Posterior cingulate gyrus (tissue), 11 donors: ENCODE results near the gene CPNE9.
A peak's percentile ranks its signal among the peaks of the same experiment; 100 is the strongest.

Experiments
- DNase-seq, 10 donors: peaks; one replicate each; pipeline versions ENCODE4 v3.0.0 to v3.0.0-alpha.2; 2020 to 2021; ENCODE audit warnings: mixed read lengths in 3 of 10
- intact Hi-C: fragments of 100-400 bp; cut with DNase I; formaldehyde crosslinking; loops from one replicate; pipeline ENCODE4 v1.15.1; 2023

Gene CPNE9, protein sequence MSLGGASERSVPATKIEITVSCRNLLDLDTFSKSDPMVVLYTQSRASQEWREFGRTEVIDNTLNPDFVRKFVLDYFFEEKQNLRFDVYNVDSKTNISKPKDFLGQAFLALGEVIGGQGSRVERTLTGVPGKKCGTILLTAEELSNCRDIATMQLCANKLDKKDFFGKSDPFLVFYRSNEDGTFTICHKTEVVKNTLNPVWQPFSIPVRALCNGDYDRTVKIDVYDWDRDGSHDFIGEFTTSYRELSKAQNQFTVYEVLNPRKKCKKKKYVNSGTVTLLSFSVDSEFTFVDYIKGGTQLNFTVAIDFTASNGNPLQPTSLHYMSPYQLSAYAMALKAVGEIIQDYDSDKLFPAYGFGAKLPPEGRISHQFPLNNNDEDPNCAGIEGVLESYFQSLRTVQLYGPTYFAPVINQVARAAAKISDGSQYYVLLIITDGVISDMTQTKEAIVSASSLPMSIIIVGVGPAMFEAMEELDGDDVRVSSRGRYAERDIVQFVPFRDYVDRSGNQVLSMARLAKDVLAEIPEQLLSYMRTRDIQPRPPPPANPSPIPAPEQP

DNA sequence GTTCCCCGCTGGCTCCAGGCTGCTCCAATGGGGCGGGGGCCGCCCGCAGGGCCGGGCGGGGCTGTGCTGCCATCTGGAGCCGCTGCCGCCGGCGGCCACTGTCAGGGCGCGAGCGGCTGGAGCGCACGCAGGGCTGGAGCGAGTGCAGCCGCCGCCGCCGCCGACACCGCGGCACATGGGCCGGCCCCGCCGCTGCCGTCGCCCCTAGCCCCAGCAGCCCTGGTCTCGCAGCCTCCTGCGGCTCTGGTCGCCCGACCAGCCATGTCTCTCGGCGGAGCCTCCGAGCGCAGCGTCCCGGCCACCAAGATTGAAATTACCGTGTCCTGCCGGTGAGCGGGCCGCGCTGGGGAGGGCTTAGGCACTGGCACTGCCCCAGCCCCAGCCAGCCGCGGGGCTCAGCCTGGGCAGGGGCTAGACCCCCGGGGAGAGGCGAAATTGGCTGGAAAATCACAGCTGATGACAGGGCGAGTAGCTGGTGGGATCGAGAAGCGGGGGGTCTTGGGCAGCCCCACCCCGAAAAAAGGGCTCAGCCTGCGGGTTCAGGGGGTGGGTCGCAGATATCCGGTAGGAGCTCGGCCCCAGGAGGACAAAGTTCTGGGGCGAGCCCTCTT, at the start of gene CPNE9:
Gene CPNE9 (plus strand): TSS at position 98 of the 611 bp plus-strand sequence. CDS start 164 bp downstream, at position 262.
- DNase-seq: peak in 3 of 10 donors; percentile 78 to 86 (median 82)
- intact Hi-C loops: no loop called here

DNA sequence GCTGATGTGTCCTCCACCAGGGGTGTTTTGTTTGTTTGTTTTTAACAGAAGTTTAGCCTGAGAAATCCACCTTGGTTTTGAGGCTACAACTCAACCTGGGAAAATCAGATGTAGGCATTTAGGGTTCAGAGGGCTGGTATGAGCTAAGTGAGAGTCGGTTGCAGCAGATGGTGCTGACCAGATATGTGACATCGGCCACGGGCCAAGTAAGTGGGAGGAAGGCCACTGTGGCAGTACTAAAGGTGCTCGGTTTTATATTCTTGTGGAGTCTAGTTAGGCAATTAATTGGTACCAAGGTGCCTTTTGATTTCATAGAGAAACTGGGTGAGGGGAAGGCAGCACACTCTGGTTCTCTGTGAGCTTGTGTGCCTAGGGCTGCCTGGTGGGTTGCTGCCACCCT, 43.8 kb upstream of the CPNE9 start:
- intact Hi-C loops: no loop called here
- DNase-seq: peak in 1 of 10 donors; percentile 30

DNA sequence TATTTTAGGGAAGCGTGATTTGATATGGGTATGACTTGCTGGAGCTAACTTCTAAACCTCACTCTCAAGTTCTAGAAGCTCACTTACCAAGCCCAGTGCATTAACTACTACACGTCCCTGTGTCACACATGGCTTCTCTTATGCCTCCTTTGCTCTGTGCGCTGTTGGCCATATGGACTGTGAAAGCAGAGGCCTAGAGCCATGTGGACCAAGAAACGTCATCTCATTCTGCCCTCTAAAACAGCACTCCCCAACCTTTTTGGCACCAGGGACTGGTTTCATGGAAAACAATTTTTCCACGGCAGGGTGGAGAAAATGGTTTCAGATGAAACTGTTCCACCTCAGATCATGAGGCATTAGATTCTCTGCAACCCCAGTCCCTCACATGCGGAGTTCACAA, 42.7 kb upstream of the CPNE9 start:
- intact Hi-C loops: no loop called here
- peak in 1 of 10 donors; percentile 11 for DNase-seq

DNA sequence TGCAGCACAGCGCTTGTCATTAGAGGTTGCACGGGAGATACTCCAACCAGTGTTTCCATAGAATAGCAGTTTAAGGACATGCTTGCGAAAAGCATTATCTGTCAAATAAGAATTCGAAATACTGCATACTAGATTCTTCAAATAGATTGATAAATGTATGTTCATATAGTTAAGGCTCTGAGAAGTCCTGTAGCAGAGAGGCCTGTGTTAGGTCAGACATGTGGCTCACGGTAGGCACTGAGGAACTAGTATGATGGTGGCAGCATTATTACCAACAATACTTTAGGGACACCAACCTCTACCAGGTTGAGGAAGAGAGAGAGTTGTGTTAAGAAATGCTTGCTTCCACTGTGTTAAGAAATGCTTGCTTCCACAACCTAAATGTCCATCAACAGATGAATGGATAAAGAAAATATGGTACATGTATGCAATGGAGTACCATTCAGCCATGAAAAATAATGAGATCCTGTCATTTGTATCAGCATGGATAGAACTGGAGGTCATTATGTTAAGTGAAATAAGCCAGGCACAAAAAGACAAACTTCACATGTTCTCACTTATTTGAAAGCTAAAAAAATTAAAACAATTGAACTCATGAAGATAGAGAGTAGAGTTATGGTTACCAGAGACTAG, 39.4 kb upstream of the CPNE9 start:
- DNase-seq: no peak
- intact Hi-C loops: no loop called here

DNA sequence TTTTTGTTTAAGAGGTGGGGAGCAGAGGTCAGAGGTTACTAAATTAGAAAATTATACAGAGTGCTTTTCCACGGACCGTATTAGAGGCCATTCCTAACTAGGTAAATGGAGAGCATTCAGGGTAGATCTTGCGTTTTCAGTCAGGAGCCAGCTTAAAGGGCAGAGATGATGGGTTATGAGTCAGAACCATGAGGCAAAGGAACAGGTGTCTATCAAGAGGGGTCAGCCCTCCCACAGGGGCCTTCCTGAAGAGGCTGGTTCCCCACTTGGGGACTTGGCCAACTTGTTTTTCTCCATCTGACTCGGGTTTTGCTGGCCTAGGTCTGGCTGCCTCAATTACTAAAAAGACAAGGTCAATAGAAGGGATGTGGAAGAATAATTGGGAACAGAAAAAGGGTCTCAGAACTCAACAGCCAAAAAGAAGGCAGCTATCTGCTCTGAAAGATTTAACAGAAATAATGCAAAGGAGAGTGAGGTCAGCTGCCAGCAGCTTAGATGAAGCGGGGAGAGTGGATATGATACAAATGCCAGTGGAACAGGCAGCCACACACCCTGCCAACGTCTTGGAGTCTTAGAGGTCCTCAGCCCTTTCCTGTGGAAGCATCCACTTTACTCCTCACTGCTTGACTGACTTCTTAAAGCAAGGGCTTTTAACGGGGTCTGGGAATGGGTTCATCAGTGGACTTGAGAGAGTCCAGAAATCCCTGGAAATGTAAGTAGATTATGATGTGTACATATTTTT, 36.8 kb upstream of the CPNE9 start:
- intact Hi-C loops: no loop called here
- peak in 1 of 10 donors; percentile 8 for DNase-seq

DNA sequence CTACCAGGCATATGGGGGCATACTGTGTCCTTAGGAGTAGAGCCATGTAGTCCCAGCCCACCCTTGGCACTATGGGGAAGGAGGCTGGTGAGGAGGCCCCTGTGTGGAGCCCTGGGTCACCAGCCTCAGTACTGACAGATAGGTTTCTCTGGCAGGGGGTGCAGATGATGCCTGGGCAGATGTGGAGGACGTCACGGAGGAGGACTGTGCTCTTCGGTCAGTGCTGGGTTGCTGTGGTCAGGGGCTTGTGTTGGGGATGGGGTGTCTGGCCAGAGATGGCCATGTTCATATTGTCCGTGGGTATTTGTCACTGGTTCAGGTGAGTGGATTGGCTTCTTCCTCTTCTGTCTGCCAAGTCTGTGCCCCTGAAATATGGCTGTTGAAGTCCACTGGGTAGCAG, 34.4 kb upstream of the CPNE9 start:
- DNase-seq: peak in 1 of 10 donors; percentile 21
- intact Hi-C loops: no loop called here

DNA sequence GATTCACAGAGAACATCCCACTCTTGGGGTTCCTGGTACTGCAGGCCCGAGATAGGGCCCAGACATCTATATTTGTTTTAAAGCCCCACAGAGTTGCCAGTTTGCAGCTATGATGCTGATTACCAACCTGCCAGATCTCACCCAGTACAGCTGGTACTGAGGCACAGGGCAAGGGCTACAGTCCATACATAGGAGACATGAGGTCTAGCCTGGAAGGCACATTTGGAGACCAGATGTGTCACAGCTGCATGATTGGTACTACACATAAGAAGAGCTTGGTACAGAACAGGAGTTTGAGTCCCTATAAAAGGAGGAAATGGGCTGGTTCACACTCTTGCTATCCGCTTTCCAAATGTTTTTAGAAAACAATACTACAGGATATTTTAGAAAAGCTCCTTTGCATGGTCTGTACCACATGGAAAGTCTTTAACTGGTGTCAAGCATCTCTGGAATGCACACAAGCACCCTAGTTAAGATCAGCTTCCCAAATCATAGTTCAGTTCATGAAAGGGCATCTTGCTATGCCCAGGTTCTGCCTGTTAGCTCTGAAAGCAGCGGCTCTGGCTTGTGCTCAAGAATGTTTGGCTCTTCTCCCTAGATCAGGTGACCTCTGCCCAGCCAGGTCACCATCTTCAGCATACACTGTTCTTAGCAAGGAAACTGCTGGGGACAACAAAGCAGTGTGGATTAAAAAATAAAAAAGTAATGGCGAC, 33.8 kb upstream of the CPNE9 start:
- intact Hi-C loops: no loop called here

DNA sequence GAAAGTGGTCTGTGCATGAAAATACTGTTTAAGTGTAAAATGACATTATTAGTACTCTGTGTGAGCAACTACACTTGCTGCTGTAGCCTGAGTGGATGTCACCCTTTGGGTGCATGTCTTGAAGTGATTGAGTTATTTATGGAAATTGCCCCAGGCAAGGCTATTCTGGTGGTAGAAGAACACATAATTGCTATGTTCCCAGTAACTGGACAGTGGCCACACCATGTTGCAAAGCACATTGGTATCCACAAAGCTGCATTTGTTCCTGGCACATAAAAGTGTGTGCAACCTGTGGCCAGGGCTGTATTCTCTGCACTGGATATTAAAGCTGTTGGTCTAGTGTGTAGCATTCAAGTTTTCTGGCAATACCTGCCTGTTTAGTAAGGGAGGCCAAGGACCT, 30.6 kb upstream of the CPNE9 start:
- DNase-seq: peak in 1 of 10 donors; percentile 8
- intact Hi-C loops: no loop called here

More for the DNA sequence above, 33.8 kb upstream of the CPNE9 start:
- DNase-seq: peak in 1 of 10 donors; percentile 63

DNA sequence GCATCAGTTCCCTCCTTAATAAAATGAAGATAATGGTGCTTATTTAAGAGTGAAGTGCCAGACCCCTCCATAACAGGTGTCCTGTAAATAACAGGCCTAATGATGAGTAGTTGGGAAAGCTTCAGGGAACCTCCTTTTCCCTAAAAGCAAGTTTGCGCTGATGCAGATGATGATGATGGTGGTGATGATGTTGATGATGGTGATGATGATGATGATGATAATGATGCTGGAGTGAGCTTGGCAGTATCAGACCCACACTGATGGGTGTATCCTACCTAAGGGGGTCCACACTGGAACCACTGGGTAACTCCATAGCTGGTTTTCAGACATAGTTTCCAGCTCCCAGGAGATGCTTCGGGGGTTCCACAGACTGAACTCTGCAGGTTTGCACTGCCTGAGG, 29.9 kb upstream of the CPNE9 start:
- peak in 1 of 10 donors; percentile 10 for DNase-seq
- intact Hi-C loops: no loop called here

DNA sequence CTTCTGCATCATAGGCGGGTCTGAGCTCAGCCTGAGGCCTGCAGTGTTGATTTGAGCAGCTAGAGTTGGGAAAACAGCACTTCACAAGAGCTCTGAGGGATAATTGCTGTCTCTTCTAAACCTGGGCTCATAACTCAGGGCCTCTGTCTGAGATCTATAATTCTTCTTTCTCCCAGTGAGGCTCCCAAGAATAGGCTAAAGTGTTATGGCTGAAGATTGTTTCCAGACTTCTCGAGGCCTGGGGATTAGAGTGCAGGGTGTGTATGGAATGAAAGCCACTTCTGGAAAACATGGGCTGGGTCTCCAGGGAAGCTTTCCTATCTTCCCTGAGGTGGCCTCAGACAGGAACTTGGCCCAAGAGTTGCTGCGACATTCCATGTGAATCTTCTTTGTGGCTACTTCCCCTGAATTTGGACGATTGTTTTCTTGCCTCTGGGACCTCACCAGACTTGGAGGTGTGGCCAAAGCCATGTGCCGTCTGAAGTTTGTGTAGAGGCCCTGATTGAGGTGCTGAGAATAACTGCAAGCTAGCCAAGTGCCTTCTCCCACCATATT, 27.8 kb upstream of the CPNE9 start:
- DNase-seq: no peak
- intact Hi-C loops: no loop called here

DNA sequence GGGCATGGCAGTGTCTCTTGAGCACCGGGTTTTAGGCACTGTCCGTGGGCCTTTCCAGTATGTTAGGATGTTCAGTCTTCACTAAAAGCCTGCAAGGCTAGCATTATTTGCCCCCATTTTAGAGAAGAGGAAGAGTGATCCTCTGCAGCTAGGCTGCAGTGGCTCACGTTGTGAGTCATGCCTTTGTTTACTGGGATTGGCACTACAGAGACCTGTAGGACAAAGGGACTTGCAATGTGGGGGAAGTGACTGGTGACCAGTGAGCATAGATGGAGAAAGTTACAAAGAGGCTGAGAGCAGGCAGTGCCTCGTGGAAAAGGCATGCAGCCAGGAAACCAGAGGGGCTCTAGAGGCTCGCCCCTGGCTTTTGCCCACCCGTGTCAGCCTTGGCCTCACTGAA, 26.8 kb upstream of the CPNE9 start:
- no peak for DNase-seq
- intact Hi-C loops: no loop called here

DNA sequence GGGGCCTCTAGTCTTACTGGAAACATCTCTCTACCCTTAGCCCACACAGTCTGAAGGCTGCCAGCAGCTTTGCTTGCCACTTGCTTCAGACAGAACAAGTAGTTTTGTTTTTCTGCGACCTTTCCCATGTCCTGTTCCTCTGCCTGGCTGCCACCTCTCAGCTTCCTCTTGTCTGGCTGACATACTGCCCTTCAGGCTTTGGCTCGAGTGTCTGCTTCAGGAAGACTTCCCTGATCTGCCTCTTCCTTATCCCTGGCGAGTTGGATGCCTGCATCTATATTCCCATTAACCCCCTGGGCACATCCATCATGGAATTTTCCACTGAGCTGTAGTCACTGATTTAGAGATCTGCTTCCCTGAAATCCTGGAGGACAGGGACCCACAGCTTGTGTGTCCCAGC, 25.1 kb upstream of the CPNE9 start:
- intact Hi-C loops: no loop called here
- DNase-seq: peak in 2 of 10 donors; percentile 33 to 44

DNA sequence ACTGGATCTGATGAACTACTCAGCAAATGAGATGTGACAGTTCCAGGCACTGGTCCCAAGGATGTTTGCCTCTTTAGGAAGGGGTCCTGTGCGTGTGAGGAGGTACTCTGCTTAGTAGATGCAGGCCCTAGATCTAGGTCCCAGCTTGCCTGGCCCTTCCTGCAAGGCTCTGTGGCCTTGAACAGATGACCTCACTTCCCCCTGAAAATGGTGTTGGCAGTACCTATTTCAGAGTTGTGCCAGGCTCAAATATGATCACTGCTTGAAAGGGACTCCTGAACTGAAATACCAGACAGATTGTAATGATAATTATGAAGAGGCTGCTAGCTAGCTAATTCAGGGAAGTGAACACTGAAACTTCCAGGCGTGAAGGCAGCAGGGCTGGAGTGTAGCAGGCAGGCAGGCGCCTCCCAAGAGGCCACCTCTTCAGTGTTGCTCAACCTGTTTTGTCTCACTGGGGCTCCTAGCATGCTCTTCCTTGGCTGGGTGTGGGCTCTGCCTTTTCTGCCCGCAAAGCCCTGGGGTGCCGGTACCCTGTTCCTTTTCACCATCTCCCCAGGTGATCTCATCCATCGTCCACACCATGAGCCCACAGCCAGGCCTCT, 24.1 kb upstream of the CPNE9 start:
- DNase-seq: no peak
- intact Hi-C loops: no loop called here

DNA sequence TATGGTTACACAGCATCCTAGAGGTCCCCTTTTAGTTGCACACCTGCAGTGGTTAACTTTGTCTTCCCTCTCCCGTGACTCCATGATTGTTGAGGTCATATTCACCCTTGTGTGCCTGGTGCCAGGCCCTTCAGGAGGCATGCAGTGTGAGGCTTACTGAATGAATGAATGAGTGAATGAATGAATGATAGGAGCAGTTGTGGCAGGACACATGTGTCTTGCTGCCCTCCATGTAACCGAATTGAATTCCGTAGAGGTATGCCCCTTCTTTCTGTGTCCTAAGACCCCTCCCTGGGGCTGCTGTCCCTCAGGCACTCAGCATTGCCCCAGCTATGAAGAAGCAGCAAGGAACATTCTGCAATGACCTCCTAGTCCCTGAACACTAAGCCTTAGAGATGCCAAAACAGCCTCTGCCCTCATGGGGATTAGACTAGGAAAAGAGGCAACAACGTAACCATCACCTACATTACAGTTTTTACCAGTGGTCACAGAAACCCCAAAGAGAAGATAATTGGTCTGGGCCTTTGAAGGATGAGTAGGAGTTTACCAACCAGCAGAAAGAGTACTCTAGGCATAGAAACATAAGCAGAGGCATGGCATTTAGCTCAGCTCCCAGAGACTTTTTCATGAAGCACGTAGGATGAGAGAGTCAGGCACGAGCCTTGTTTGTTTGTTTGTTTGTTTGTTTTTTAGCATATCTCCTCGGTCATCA, 22.5 kb upstream of the CPNE9 start:
- intact Hi-C loops: no loop called here
- peak in 1 of 10 donors; percentile 8 for DNase-seq

DNA sequence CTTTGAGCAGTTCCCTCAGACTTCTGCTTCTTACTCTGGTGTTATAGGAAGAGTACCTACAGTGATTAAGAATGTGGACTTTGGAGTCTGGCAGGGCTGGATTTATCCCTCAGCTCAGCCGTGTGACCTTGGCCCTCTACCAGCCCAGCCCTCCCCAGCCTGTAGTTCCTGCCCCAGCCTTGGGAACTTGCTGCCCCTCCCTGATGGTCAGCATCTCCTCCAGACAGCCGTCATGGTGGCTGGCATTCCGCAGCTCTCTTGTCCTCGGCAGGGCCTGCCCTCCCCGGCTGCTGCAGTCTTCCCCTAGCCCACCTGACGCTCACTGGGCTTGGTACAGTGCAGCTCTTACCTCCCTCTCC, 21.9 kb upstream of the CPNE9 start:
- DNase-seq: peak in 1 of 10 donors; percentile 77
- intact Hi-C loops: no loop called here

DNA sequence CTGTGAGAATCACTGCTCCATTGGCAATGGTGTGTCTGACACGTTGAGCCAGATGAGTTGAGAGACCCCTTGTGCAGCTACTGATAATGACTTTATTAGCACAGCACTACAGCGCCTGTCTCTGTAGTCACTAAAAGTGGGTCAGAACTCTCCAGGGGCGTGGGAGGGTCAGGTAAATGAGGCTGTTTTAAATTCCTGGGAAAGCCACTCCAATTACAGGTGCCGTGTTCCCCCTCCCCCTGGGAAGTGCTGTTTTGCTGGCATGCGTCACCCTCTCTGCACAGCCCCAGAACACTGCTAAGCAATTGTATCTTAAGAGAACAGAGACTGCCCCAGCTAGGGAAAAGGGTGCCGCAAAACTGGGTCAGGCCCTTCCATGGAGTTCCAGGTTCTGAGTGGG, 21.5 kb upstream of the CPNE9 start:
- peak in 2 of 10 donors; percentile 29 to 73 for DNase-seq
- intact Hi-C loops: no loop called here

DNA sequence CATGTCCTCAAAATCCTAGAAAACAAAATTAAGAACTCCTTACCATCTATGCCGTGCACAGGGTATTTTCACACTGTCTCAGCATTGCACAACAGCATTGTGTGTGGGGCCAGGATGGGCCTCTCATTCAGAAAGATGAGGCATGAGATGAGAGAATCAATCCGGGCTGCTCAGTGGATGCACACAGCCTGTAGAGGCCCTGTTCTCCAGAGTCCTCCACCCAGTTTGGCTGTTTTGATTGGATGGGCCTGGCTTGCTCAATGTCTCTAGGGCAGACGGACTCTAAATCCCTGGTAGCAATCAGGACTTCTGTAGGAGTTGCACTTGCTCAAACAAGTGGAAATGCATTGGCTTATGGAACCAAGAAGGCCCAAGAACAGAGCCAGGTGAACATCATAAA, 20.2 kb upstream of the CPNE9 start:
- no peak for DNase-seq
- intact Hi-C loops: no loop called here

DNA sequence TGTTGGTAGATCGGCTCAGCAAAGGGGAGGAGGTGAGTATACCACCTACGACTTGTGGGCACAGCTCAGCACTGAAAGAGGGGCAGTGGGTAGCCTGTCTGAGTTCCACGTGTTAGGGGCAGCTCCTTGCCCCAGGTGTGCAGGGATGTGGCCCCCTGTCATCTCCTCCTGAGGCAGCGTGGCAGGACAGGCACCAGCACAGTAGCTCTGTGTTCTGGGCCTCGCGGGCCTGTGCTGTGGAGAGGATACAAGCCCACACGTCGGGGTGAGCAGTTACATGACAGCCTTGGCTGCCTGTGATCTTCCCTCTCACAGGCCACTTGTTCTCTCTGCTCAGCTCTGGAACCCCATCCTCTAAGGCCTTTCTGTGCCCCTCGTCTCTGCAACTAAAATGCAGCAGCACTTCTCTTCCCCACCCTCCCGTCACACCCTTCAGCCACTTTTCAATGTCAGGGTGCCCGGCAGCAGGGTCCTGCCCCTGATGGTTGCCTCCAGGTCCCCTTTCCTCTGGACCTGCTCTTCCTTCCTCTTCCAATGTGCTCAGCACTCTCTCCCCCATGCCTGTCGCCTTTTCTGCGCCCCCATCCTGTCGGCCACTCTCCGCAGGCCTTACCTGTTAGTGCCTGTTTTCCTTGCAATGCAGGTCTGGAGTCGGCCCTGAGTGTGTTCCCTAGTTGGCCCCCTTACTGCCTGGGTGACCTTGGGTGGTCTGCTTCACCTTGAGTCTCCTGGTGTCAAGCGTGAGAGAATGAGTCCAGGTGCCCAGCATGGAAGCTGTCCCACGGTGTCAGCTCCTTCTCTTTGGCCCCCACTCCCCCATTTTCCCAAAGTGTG, 18.2 kb upstream of the CPNE9 start:
- DNase-seq: peak in 1 of 10 donors; percentile 70
- intact Hi-C loops: no loop called here
